Stimulated activated CD4-positive, alpha-beta T cell treated with anti-CD3 and anti-CD28 coated beads, Interleukin-12 subunit alpha, Interleukin-12 subunit beta, amount 100 ng/mL, for 24 hours (primary cell): ENCODE data around the gene CDK2AP2.
"Not testable (repeated sequence)": the region's sequence is repeated elsewhere in the genome, so short reads cannot be mapped to it uniquely, and the experiment has no call there.

Experiments
- DNase-seq, 2 experiments: peaks; one replicate each; pipeline ENCODE4 v3.0.0-alpha.2; 2020; ENCODE audit warnings: low read depth in 2 of 2

CDK2AP2 gene

DNA sequence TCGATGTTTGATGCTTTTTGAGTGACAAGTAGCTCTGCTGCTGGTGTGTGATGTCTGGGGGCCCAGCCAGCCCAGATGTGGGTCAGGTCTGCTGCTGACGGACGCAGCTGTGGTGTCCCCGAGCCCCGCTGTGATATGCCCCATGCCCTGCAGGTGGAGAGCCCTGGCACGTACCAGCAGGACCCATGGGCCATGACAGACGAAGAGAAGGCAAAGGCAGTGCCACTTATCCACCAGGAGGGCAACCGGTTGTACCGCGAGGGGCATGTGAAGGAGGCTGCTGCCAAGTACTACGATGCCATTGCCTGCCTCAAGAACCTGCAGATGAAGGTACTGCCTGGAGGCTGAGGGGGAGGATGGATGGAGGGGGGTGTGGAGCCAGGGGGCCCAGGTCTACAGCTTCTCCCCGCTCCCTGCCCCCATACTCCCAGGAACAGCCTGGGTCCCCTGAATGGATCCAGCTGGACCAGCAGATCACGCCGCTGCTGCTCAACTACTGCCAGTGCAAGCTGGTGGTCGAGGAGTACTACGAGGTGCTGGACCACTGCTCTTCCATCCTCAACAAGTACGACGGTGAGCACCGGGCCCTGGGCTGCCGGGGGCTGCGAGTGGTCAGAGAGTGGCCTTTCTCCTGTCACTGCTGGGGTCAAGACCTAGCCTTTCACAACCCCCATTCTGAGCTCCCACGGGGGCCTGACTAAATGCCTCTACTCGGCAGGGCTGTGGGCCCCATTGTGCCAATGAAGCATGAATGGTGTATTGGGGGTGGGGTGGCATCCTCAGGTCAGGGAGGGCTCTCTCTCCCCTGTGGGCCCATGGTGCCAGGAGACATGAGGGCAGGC is 17.9 kb downstream of the CDK2AP2 start:
- no peak for DNase-seq

DNA sequence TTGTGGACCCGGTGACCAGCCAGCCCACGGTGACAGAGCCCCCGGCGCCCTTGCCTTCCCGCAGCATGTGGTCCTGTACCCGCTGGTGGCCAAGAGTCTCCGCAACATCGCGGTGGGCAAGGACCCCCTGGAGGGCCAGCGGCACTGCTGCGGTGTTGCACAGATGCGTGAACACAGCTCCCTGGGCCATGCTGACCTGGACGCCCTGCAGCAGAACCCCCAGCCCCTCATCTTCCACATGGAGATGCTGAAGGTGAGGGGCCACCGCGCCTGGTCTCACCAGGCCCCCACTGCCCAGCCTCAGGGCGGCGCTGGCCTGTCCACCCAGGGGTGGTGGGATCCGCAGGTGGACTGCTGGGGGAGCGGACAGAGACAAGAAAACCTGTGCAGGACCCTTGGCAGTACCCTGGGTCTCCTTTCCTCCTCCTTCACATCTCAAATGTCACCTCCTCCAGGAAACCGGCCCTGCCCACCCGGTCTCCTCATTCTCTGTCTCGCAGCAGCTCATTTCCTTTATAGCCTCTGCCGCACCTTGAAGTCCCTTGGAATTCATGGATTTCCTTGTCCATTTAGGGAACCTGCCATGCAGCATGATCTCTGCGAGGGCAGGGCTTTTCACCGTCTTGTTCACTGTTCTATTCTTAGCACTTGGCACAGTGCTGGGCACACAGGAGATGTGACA is 18.6 kb downstream of the CDK2AP2 start:
- DNase-seq: no peak

DNA sequence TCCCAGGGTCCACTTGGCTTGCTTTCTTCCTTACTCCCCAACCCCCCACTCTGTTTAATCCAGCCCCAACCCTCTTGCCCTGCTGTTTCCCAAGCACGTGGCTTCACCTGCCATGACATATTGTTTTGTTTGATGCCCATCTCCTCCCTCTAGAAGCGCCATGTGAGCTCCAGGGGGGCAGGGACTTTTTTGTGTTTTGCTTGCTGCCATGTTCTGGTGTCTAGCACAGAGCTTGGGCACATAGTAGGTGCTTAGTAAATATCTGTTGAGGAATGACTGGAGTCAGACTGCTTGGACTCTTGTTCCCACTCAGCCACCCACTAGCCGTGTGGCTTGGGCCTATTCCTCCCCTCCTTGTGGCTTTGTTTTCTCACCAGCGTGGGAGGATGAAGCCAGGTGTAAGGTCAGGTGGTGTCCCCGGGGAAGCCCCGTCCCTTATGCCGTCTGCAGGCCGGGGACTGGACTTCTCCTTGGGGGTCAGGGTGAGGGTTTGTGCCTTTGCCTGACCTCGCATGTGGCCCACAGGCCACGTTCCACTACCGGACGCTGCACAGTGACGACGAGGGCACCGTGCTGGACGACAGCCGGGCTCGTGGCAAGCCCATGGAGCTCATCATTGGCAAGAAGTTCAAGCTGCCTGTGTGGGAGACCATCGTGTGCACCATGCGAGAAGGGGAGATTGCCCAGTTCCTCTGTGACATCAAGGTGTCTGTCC is 21.3 kb downstream of the CDK2AP2 start:
- no peak for DNase-seq

DNA sequence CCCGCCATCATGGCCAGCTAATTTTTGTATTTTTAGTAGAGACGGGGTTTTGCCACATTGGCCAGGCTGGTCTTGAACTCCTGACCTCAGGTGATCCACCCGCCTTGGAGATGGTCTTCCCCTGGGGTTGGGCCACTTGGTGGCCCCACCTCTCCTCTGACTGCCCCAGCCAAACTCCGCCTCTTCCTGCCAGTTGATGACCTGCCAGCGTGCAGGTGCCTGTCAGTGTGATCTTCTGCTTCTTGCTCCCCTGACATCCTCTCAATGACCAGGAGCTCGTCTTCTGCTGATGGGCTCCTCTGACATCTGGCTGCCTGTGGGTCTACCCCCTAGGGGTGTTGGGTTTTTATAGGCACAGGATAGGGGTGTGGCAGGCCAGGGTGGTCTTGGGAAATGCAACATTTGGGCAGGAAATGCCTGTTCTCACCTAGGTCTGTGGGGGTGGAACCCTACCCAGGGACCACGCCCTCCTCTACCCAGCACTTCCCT is 22.0 kb downstream of the CDK2AP2 start:
- DNase-seq: peak in 1 of 2 experiments; percentile 57

DNA sequence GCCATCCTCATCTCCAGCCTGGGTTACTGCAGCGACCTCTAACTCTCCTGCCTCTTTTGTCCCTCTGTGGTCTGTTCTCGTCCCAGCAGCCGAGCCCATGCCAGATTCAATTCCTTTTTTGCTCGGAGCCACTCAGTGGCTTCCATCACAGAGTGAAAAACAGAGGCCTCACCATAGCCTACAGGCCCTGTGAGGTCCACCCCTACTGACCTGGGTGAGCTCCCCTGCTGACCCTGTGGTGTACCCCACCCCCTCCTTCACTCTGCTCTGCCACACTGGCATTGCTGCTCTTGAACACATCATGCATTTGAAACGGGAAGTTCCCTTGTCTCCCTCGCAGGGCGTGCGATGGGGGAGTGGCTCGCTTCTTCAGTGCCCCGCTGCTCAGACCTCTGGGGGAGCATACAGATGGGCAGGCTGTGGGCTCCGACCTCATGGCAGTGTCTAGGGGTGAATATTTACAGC is 23.1 kb downstream of the CDK2AP2 start:
- peak in 1 of 2 experiments; percentile 66 for DNase-seq

DNA sequence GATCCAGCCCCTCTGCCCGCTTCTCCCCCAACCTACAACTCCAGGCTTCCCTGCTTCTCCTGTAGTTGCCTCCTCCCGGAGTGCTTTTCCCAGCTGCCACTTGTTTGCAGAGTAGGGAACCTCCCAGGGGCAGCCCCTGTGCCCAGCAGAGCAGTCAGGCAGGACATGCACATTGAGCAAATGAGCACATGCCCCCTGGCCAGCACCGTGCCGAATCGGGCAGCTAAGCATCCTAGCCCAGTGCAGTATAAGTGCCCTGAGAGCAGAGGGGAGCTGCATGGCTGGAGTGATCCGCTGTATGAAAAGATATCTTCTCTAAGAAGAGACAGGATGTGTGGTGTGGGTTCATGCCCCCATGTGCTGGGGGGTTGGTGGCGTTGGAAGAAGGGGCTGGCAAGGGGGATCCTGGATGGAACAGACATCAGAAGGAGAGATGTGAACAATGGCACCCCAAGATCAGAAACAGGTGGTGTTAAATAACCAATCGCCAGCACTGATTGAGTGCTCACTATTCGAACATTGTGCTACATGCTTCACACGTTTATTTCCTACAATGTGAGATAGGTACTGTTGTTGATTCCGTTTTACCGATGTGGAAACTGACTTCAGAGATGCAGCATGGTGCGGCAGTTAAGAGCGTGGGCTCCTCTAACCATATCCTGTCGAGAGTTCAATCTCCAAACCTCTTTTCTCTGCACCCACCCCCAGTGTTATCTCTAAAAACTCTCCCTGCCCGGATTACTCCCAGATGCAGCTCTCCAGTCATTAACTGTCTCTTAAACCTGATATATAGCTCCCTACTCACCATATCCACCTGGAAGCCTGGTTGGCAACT is 23.9 kb downstream of the CDK2AP2 start:
- no peak for DNase-seq

DNA sequence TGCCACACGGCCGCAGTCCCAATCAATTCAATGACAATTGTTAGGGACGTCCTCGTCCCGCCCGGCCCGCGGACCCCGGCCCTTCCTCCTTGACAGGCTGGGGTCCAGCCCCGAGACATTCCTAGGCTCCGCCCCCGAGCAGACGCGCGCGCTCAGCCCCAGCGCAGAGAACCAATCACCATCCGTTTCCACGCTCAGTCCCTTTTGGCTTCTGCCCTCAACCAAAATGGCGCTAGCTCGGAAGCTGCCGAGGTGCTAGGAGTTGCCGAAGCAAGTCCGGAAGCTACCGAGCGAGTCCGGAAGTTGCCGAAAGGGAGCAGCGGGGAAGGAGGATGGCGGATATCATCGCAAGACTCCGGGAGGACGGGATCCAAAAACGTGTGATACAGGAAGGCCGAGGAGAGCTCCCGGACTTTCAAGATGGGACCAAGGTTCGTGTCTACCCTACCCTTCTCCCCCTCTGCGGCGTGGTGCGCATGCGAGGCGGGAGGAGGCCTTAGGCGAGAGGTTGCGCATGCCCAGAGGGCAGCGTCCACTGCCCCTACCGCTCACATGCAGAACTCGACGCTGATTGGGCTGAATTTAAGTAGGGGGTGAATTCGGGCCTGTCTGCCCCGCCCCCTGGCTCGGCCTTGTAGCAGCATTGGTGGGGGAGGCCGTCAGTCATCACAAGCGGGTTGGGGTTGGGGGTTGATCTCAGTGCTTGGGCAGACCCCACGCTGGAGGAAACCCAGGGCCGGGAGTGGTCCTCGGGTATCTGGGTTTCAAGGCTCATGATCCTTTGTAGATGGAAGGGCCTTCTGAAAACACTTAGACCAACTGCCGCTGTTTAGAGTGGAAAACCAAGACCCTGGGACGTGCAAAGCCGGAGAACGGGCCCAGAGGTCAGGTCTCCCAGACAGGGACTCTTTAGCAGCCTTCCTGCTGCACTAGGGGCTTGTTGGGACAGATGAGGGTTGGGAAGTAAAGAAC is 24.8 kb downstream of the CDK2AP2 start, which contains the start of gene AIP:
AIP (plus strand) TSS at position 200 of the 972 bp plus-strand sequence; CDS start at position 333, 133 bp downstream.
- peak; percentile 91 to 97 for DNase-seq

DNA sequence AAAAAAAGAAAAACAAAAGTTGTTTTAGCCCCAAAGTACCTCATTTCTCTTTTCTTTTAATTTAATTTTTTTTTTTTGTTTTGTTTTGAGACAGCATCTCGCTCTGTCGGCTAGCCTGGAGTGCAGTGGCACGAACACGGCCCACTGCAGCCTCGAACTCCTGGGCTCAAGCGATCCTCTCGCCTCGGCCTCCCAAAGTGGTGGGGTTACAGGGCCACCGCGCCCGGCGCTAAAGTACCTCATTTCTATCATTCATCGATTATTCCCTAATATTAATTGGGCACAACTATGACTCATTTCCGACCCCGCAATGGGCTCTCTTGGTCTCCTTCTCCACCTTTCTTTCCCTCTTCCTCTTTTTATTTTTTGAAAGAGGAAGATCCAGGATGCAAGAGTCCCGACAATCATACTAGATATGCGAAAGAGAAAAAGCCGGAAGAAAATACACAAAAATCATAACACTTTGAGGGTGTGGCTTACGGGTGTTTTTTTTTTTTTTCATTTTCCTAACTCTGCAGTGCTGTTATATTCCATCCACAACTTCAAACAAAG is 25.6 kb downstream of the CDK2AP2 start:
- DNase-seq: no peak

DNA sequence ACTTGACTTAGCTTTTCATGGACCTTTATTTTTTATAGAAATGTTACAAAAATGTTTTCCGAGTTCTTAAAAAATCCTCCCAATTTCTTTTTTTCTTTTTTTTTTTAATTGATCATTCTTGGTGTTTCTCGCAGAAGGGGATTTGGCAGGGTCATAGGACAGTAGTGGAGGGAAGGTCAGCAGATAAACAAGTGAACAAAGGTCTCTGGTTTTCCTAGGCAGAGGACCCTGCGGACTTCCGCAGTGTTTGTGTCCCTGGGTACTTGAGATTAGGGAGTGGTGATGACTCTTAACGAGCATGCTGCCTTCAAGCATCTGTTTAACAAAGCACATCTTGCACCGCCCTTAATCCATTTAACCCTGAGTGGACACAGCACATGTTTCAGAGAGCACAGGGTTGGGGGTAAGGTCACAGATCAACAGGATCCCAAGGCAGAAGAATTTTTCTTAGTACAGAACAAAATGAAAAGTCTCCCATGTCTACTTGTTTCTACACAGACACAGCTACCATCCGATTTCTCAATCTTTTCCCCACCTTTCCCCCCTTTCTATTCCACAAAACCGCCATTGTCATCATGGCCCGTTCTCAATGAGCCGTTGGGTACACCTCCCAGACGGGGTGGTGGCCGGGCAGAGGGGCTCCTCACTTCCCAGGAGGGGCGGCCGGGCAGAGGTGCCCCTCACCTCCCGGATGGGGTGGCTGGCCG is 30.5 kb downstream of the CDK2AP2 start:
- not testable (repeated sequence) for DNase-seq

DNA sequence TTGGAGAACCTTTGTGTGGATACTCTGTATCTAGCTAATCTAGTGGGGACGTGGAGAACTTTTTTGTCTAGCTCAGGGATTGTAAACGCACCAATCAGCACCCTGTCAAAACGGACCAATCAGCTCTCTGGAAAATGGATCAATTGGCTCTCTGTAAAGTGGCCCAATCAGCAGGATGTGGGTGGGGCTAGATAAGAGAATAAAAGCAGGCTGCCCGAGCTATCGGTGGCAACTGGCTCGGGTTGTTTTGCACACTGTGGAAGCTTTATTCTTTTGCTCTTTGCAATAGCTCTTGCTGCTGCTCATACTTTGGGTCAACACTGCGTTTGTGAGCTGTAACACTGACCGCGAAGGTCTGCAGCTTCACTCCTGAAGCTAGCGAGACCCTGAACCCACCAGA is 31.3 kb downstream of the CDK2AP2 start:
- DNase-seq: not testable (repeated sequence)

DNA sequence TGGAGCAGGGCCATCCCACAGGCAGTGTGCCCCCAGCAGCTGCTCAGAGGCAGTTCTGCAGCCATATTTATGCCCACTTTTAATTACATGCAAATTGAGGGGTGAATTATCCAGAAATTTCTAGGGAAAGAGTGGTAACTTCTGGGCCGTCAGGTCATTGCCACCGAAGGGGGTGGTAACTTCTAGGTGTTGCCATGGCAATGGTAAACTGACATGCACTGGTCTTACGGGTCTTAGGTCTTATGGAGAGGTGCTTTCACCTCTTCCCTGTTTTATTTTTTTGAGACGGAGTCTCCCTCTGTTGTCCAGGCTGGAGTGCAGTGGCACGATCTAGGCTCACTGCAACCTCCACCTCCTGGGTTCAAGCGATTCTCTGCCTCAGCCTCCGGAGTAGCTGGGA is 35.1 kb downstream of the CDK2AP2 start:
- no peak for DNase-seq

DNA sequence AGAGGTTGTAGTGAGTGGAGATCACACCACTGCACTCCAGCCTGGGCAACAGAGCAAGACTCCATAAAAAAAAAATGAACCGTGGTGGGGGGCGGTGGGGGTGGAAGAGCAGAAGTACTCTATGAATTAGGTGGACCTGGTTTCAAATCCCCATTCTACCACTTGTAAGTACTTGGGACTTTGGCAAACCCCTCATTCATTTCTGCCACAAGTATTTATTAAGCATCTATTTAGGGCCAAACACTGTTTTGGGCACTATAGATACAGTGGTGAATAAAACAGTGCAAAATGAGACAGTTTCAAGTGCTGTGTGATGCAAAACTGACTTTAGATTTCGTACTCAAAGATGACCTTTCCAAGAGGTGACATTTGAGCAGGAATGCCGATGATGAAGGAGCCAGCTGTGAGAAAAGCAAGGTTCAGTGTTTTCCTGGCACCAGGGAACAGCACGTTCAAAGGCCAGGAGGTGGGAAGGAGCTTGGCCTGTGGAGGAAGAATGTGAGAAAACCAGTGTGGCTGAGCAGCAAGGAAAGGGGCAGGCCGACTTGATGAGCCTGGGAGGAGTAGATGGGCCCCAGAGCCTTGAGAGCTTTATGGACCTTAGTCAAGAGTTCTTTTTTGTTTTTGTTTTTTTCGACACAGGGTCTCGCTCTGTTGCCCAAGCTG is 37.5 kb downstream of the CDK2AP2 start:
- no peak for DNase-seq

DNA sequence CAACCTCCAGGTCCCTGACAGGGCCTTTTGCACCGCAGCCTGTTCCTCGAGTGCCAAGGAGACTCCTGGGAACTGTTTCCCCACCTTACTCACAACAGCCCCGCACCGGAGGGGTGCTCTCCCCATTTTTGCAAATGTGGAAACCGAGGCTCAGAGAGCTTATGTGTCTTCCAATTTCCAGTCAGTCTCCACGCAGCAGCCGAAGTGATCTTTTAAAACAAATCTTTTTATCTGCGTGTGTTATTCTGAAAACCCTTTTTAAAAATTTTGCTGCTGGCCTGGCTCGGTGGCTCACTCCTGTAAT is 38.5 kb downstream of the CDK2AP2 start:
- DNase-seq: no peak

DNA sequence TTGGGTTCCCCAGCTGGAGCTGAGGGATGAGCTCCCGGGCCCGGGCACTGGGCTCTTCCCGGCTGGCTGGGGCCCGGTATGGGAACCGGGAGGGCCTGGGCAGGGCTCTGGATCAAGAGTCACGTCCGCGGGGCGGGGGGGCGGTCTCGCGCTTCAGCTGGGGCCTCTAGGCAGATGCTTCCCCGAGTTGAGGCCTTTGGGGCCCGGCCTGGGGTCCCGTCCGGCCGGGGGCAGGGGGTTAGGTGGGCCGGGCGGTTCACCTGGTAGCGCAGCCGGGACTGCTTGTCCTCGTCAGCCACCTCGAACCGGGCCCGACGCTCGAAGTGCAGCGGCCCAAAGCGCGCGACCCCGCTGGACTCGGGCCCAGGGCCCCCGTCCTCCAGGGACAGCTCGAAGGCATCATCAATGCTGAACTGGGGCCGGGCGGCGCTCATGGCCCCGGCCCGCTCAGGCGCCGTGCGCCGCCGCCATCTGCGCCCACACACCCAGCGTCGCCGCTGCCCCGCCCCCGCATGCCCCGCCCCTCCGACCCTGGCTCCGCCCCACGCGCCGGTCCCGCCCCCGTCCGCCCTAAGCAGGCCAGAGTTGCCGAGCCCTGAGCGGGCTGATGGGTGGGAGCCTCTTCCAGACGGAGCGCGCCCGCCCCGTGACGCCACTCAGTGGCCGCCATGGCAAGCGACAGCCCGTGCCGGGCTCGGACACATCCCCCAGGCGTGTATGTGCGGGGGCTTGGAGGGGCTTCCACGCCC is 39.0 kb downstream of the CDK2AP2 start, which contains the start of gene TMEM134:
TMEM134 (minus strand) TSS at position 493 of the 749 bp plus-strand sequence; CDS start at position 434, 59 bp downstream.
- peak; percentile 87 to 89 for DNase-seq

DNA sequence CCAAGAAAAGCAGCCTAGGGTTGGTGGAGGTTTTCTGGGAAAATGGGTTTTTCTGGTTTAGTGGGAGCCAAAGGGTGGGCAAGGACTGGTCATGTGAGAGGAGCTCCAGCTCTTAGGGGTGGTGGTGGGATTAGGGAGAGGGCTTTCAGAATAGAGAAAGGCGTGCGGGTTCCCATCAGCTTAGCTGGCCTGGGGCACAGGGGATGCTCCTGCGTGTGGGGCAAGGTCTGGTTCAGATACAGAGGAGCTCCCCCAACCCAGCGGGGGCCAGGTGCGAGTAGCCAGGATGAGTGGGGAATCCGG is 39.6 kb downstream of the CDK2AP2 start:
- DNase-seq: no peak

DNA sequence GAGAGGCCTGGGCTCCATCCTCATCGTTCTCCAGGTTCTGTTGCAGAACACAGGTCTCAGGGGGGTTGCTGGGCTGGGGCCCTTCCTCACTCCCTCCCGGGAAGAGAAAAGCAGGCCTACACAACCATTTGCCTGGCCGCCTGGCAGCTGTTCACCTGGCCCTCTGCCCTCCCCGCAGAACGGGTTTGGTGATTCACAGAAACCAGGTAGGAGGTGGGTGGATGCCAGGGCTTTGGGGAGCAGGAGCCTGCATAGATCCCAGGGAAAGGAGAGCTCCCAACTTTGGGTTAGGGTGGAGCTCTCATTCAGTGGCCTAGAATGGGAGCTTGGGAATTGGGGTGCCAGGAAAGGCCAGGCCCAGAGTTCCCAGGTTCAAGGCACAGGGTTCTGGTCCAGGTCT is 39.9 kb downstream of the CDK2AP2 start:
- DNase-seq: no peak

DNA sequence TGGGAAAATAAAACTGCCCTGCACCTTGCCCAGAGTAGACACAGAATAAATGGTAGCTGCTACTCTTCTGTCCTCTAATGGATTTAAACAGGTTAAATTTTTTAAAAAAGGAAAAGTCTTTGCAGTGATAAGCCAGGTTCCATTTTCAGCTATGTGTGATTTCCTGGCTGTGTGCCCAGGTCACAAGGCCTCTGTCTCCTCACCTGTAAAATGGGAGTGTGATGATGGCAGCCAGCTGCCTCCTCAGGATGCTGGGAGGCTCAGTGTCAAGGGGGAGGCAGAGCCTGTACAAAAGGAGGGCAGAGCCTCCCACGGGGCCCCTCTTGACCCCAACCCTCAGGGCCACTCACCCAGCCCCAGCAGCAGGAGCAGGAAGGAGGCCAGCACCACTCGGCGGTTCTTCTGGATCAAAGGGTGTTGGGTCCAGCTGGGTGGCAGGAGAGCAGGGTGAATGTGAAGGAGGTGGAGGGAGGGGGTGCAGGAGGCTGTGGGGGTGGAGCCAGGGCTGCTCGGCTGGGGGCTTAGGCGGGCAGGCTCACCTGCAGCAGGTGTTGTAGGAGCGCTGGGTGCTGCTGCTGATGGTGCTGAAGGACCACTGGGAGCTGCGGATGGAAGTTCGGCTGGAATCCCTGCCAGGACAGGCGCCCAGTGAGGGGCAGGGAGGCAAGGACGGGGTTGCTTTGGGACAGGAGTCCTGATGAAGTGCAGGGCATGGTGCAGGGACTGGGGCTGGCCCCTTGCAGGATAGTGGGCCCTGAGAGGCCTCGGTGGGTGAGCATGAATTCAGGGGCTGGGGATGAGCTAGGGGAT is 40.8 kb downstream of the CDK2AP2 start:
- no peak for DNase-seq
